HG02763 (cell line): ENCODE data around the gene CCDC184.
A peak's percentile ranks its signal among the peaks of the same experiment; 100 is the strongest.

Source experiments
- ATAC-seq: cut with Tn5 transposase; IDR thresholded peaks from one replicate; pipeline ENCODE4 v1.9.1; 2021; ENCODE audit warnings: mild to moderate bottlenecking, moderate library complexity; ENCODE audit not compliant: unreplicated experiment

The CCDC184 gene

GRCh38 chr12:48177982-48178381 lies 5.5 kb upstream of the CCDC184 start:
- ATAC-seq = no peak

GRCh38 chr12:48179466-48179865 lies 4.0 kb upstream of the CCDC184 start:
- no peak for ATAC-seq

- ATAC-seq = no peak
Observed at GRCh38 chr12:48180424-48180823, 3.0 kb upstream of the CCDC184 start.

GRCh38 chr12:48180857-48181495 lies 2.5 kb upstream of the CCDC184 start:
- ATAC-seq = no peak

- ATAC-seq = no peak
Observed at GRCh38 chr12:48182631-48183030, 813 bp upstream of the CCDC184 start.

- ATAC-seq = no peak
Observed at GRCh38 chr12:48183876-48184548, 568 bp downstream of the CCDC184 start.

GRCh38 chr12:48184549-48184922 lies 1.1 kb downstream of the CCDC184 start:
- no peak for ATAC-seq

- no peak for ATAC-seq
Observed at GRCh38 chr12:48185181-48185919, 1.9 kb downstream of the CCDC184 start.

GRCh38 chr12:48187916-48188695 lies 4.7 kb downstream of the CCDC184 start:
- no peak for ATAC-seq

GRCh38 chr12:48189331-48190125 lies 6.1 kb downstream of the CCDC184 start:
- no peak for ATAC-seq

GRCh38 chr12:48191096-48191495 lies 7.7 kb downstream of the CCDC184 start:
- no peak for ATAC-seq

- no peak for ATAC-seq
Observed at GRCh38 chr12:48192861-48193260, 9.4 kb downstream of the CCDC184 start.

GRCh38 chr12:48193623-48194022 lies 10.2 kb downstream of the CCDC184 start:
- ATAC-seq = no peak

GRCh38 chr12:48194799-48195201 lies 11.4 kb downstream of the CCDC184 start:
- no peak for ATAC-seq

- ATAC-seq = peak; percentile 9
Observed at GRCh38 chr12:48197549-48197970, 14.1 kb downstream of the CCDC184 start.

GRCh38 chr12:48197971-48198671 lies 14.7 kb downstream of the CCDC184 start:
- ATAC-seq = peak; percentile 100

GRCh38 chr12:48198672-48198971 lies 15.2 kb downstream of the CCDC184 start:
- peak; percentile 14 for ATAC-seq

GRCh38 chr12:48198985-48199384 lies 15.5 kb downstream of the CCDC184 start:
- ATAC-seq = no peak

- ATAC-seq = no peak
Observed at GRCh38 chr12:48199774-48200221, 16.4 kb downstream of the CCDC184 start.

GRCh38 chr12:48201091-48201490 lies 17.6 kb downstream of the CCDC184 start:
- ATAC-seq = no peak
